ENCODE results near the gene CCNE1. TPM values are rescaled to one million over a fixed set of nuclear protein-coding genes. Genes with fewer than 3 reads are reported as not detected.

Gene CCNE1
- total RNA-seq, 2 donors from 2014 or later = 33.3 to 34.9 TPM

DNA sequence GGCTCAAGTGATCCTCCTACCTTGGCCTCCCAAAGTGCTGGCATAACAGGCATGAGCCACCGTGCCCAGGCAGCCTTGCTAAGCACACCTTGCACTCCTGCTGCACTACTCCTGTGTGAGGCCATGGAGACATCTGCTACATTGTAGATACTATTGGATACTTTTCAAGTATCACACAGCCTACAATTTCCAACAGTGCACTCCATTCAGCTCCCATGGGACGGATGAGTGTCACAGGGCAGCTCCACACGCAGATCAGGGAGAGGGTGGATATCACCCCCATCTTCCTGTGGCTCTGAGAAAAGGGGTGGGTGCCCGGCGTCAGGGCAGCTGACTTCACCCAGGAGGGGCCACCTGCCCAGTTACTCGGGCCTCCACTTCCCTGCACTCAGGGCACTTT, 39.1 kb upstream of the CCNE1 start:
- TF ChIP-seq, protein P1, sequence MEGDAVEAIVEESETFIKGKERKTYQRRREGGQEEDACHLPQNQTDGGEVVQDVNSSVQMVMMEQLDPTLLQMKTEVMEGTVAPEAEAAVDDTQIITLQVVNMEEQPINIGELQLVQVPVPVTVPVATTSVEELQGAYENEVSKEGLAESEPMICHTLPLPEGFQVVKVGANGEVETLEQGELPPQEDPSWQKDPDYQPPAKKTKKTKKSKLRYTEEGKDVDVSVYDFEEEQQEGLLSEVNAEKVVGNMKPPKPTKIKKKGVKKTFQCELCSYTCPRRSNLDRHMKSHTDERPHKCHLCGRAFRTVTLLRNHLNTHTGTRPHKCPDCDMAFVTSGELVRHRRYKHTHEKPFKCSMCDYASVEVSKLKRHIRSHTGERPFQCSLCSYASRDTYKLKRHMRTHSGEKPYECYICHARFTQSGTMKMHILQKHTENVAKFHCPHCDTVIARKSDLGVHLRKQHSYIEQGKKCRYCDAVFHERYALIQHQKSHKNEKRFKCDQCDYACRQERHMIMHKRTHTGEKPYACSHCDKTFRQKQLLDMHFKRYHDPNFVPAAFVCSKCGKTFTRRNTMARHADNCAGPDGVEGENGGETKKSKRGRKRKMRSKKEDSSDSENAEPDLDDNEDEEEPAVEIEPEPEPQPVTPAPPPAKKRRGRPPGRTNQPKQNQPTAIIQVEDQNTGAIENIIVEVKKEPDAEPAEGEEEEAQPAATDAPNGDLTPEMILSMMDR (conservative IDR thresholded peaks at IDR 0.05) = no peak
- 87% methylated on average over 6 of the region's 6 CpGs; no CpG with 5 or more reads in 1 of the 2 experiments for WGBS, 2 experiments (ENCODE audit: insufficient coverage in 1 of 2, insufficient read length in 1 of 2)
- H3K4me3 Mint-ChIP-seq = no peak overlapping the region

GRCh38 chr19:29773141-29773540, 38.6 kb upstream of the CCNE1 start:
- no peaks in the 10 kb centered on the region for H3K9me3 Mint-ChIP-seq
- Histone ChIP-seq H3K27me3 (ENCODE audit: control insufficient read depth, insufficient read depth, low read length, poor library complexity, severe bottlenecking) (no peaks in the 10 kb centered on the region), H3K36me3 (ENCODE audit: control insufficient read depth, insufficient read depth, low read length) (no peaks in the 10 kb centered on the region), H3K9ac (ENCODE audit: extremely low read depth, low read length, poor library complexity, severe bottlenecking) (no peak overlapping the region), H3K4me3 (ENCODE audit: low read length) (no peak overlapping the region), H3K4me1 (ENCODE audit: control insufficient read depth, insufficient read depth, low read length) (no peaks in the 10 kb centered on the region), H3K9me3 (ENCODE audit: control insufficient read depth, low read length) (no peaks in the 10 kb centered on the region), H3K27ac (ENCODE audit: low read depth, low read length) (no peak overlapping the region)
- no peak overlapping the region for H3K4me3 Mint-ChIP-seq
- H3K4me1 Mint-ChIP-seq = peaks cover 12% of the 10 kb centered on the region
- H3K36me3 Mint-ChIP-seq (ENCODE audit: low read depth) = no peaks in the 10 kb centered on the region
- no peaks in the 10 kb centered on the region for H3K27me3 Mint-ChIP-seq (ENCODE audit: insufficient read depth)
- DNase-seq = no peak
- TF ChIP-seq, protein P1 (conservative IDR thresholded peaks at IDR 0.05) = no peak
- WGBS, 2 experiments (ENCODE audit: insufficient coverage in 1 of 2, insufficient read length in 1 of 2) = 94 to 96% methylated on average over 6 to 7 of the region's 8 CpGs
- H3K27ac Mint-ChIP-seq = no peak overlapping the region

More for the DNA sequence above, 39.1 kb upstream of the CCNE1 start:
- H3K9me3 Mint-ChIP-seq = no peaks in the 10 kb centered on the region
- no peak overlapping the region for H3K27ac Mint-ChIP-seq
- no peak for DNase-seq
- Histone ChIP-seq H3K27ac (ENCODE audit: low read depth, low read length) (no peak overlapping the region), H3K9me3 (ENCODE audit: control insufficient read depth, low read length) (no peaks in the 10 kb centered on the region), H3K9ac (ENCODE audit: extremely low read depth, low read length, poor library complexity, severe bottlenecking) (no peak overlapping the region), H3K4me3 (ENCODE audit: low read length) (no peak overlapping the region), H3K27me3 (ENCODE audit: control insufficient read depth, insufficient read depth, low read length, poor library complexity, severe bottlenecking) (no peaks in the 10 kb centered on the region), H3K4me1 (ENCODE audit: control insufficient read depth, insufficient read depth, low read length) (no peaks in the 10 kb centered on the region), H3K36me3 (ENCODE audit: control insufficient read depth, insufficient read depth, low read length) (no peaks in the 10 kb centered on the region)
- no peaks in the 10 kb centered on the region for H3K27me3 Mint-ChIP-seq (ENCODE audit: insufficient read depth)
- no peaks in the 10 kb centered on the region for H3K36me3 Mint-ChIP-seq (ENCODE audit: low read depth)
- peaks cover 12% of the 10 kb centered on the region for H3K4me1 Mint-ChIP-seq

GRCh38 chr19:29774126-29774525, 37.7 kb upstream of the CCNE1 start:
- H3K9me3 Mint-ChIP-seq = no peaks in the 10 kb centered on the region
- peaks cover 12% of the 10 kb centered on the region for H3K4me1 Mint-ChIP-seq
- no peak overlapping the region for H3K4me3 ChIP-seq (ENCODE audit: low read length)
- no peaks in the 10 kb centered on the region for H3K4me1 ChIP-seq (ENCODE audit: control insufficient read depth, insufficient read depth, low read length)
- DNase-seq = no peak
- no peak overlapping the region for H3K9ac ChIP-seq (ENCODE audit: extremely low read depth, low read length, poor library complexity, severe bottlenecking)
- H3K27me3 Mint-ChIP-seq (ENCODE audit: insufficient read depth) = no peaks in the 10 kb centered on the region
- WGBS, 2 experiments (ENCODE audit: insufficient coverage in 1 of 2, insufficient read length in 1 of 2) = 89 to 100% methylated on average over 4 to 6 of the region's 6 CpGs
- no peak overlapping the region for H3K4me3 Mint-ChIP-seq
- H3K36me3 Mint-ChIP-seq (ENCODE audit: low read depth) = no peaks in the 10 kb centered on the region
- no peak overlapping the region for H3K27ac Mint-ChIP-seq
- H3K27ac ChIP-seq (ENCODE audit: low read depth, low read length) = no peak overlapping the region
- H3K9me3 ChIP-seq (ENCODE audit: control insufficient read depth, low read length) = no peaks in the 10 kb centered on the region
- TF ChIP-seq, protein P1 (conservative IDR thresholded peaks at IDR 0.05) = no peak
- no peaks in the 10 kb centered on the region for H3K36me3 ChIP-seq (ENCODE audit: control insufficient read depth, insufficient read depth, low read length)
- no peaks in the 10 kb centered on the region for H3K27me3 ChIP-seq (ENCODE audit: control insufficient read depth, insufficient read depth, low read length, poor library complexity, severe bottlenecking)

All from endodermal cell (in vitro differentiated cells).